Ureter (tissue), 1 donor: ENCODE data around the gene CSPG4. TPM values are rescaled to one million over a fixed set of nuclear protein-coding genes. Genes with fewer than 3 reads are reported as not detected.
"Not testable (repeated sequence)": the region's sequence is repeated elsewhere in the genome, so short reads cannot be mapped to it uniquely, and the experiment has no call there.

ENCODE experiments used
- DNase-seq: peaks from one replicate; pipeline ENCODE4 v3.0.0-alpha.2; 2020; ENCODE audit warnings: low spot score
- total RNA-seq: library from RNA; stranded (reverse); gene quantifications from one replicate; pipeline ENCODE4 v1.2.4, GENCODE V29; 2023
- donor health status: DM: yes; HTN: yes; CAD: no.

The CSPG4 gene
- total RNA-seq, 1 donor from 2014 or later = 31.0 TPM

DNA sequence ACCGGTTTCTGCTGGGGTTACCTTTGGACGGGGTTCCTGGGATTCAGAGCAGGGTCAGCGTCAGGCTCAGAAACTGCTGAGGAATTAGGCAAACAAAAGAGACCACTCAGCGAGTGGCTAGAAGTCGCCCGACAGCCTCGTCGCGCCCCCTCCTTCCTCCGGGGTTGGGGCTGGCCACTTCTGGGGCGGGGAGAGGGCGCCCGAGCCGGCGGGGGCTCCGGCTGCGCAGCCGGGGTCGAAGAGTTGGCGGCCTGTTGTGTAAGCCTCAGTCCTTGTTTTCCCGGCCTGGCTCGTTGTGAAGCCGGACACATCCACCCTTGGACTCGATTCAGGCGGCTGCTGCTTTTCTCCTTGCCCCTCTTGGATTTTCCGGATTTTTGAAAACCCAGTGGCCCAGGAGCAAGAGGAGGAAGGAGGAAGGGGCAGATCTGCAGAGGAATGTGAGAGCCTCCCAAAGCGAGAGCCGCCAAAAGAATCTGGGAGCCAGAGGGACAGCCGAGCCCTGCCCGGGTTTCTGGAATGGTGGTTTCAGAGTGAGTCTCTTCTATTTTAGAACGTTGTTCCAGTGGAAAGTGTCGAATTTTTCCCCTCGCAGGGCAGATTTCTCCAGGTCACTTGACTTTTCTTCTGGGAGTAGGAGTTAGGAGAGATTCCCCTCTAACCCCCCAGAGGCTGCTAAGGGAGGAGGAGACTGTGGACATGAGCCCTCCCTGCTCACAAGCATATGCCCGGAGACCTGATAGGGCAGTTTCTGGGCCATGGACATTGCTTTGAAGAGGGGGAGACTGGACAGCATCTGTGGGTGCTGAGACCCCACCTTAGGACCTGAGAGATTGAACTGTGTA is 64.3 kb downstream of the CSPG4 start:
- DNase-seq = peak; percentile 59

DNA sequence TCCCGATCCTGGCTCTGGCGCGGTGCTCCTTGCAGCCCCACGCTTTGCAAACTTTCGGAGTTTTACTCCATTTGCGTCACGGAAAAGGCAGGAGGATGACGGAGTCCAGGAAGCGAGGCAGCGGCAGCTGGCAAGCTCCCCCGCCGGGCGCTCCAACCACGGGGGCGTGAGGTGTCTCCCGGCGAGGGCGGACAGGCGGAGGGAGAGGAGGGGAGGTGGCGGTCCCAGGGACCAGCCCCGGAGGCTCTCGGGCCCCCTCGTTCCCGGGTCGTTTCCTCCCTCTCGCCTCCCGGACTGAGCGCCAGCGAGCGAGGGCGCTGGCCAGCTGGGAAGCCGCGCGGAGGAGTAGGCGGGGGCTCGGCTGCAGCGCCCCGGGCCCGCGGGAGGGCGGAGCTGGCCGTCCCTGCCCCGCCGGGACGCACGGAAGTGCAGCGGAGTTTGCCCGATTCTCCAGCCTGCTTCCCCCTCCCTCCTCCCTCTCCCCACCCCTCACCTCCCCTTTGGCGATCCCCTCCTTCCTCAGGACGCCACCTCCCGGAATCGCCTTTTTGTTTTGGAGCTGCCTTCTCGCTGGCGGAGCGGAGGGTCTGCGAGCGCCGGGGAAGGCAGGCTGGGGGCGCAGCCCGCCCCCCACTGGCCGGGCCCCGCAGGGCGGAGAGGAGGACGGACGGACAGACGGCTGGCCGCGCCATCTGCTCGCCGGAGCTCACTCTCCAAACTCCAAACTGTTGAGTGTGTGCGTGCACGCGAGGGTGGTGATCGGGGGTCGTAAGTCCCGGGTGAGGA is 65.1 kb downstream of the CSPG4 start, which contains the start of gene SNX33:
Gene SNX33 (plus strand): TSS at position 543 of the 786 bp plus-strand sequence. CDS start 1,191 bp downstream, outside the sequence.
- peak; percentile 86 for DNase-seq

DNA sequence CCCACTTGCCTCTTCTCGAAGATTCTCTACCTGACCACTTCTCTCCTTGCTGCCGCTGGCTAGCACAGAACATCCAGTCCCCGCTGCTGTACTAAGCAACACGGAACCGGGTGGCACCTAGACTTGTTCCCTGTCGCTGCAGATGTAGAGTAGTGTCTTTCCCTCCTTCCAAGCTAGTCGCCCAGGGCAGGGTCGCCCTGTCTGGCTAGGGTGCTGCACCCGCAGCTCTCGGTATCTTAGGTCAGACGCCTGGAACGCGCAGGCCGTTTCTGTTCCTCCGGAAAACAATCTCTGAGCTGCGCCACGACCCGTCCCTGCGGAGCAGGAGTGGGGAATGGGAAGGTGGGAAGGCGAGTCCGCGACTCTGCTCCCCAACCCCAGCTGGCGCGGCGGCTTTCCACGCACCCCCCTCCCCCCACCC is 65.7 kb downstream of the CSPG4 start:
- no peak for DNase-seq

DNA sequence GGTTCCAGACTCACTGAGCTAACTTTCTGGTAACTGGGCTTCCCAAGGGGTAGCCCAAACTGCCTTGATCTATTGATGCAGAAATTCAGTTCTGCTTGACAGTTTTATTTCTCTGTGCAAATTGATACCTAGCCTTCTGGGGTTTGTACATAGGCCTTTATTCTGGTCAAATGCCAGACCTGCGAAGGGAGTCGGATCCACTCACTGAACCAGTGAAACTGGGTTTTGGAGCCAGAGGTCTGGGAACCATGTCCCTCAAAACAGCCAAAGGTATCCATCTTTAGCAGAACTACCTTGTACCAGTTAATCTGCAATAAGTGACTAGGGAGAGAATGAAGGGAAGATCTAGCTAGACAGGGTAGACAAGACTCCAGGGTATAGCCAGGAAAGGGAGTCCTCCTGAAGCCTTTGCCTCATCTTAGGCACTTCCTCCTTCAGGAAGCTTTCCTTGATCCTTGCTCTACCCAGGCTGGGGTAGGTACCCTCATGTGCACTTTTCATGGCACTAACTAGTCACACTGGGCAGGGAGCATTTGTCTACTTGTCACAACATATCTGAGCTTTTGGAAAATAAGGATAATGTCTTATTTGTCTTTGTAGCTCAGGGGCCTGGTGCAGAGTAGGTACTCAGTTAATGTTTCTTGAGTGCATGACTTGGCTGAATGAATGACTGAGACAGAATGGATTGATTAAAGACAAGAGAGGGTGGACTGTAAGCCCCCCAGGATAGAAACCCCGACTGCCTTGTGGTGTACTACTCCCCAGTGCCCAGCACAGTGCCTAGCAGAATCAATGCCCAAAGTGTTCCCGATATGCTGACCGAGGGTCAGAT is 66.3 kb downstream of the CSPG4 start:
- no peak for DNase-seq

DNA sequence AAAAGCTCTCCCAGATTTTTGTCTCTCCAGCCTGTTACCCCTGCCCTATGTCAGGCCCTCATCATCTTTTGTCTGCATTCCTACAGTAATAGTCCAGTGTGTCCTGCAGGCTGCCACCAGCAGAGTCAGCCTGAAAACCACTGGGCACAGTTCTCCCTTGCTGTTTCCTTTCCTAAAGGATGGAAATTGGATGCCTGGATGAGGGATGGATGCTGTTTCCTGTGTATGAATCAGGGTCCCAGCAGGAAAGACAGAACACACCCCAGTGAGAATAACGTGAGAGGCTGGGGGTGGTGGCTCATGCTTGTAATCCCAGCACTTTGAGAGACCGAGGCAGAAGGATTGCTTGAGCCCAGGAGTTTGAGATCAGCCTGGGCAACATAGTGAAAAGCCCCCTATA is 68.3 kb downstream of the CSPG4 start:
- DNase-seq = no peak

DNA sequence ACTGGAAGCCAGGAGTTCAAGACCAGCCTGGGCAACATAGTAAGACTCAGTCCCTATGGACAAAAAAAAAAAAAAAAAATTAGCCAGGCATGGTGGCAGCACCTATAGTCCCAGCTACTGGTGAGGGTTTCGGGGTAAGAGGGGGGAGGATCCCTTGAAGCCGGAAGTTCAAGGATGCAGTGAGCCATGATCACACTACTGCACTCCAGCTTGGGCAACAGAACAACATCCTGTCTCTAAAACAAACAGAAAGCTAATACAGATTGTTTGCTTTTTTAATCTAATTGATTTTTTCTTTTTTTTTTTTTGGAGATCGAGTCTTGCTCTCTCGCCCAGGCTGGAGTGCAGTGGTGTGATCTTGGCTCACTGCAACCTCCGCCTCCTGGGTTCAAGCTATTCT is 71.0 kb downstream of the CSPG4 start:
- DNase-seq = no peak

DNA sequence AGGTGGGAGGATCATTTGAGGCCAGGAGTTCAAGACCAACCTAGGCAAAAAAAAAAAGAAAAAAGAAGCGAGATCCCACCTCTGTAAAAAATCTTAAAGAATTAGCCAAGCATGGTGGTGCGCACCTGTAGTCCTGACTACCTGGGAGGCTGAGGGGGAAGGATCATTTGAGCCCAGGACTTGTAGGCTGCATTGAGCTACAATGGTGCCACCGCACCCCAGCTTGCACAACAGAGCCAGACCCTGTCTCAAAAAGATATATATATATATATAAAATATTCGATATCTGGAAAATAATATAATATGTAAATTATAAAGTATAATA is 71.5 kb downstream of the CSPG4 start:
- no peak for DNase-seq

DNA sequence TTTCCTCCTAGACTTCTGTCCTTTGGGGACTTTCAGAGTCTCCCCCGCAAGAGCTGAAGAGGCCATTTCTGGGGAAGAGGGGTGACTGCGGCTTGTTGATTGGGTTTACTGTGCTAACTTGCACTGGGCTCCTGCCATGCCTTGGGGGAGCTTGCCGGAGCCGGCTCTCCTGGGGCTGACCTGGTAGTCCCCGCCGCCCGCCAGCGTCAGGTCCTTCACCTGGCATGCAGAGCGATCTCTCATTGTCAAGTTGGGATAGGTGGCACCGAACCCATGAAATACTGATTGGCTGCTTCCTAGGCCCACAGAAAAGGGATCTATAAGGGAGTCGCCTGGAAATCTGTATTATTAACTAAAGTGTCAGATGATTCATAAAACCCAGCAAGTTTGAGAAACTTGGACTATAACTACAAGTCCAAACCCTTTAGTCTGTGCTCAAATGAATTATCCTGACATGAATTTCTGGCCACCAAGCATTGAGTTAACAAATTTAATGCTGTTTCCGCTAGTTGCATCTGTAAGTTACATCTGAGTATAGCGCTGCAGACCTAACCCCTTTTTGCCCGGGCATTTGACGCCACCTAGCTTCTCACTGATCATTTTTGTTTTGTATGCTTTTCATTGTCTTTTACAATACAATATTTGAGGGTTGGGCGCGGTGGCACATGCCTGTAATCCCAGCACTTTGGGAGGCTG is 72.0 kb downstream of the CSPG4 start:
- no peak for DNase-seq

DNA sequence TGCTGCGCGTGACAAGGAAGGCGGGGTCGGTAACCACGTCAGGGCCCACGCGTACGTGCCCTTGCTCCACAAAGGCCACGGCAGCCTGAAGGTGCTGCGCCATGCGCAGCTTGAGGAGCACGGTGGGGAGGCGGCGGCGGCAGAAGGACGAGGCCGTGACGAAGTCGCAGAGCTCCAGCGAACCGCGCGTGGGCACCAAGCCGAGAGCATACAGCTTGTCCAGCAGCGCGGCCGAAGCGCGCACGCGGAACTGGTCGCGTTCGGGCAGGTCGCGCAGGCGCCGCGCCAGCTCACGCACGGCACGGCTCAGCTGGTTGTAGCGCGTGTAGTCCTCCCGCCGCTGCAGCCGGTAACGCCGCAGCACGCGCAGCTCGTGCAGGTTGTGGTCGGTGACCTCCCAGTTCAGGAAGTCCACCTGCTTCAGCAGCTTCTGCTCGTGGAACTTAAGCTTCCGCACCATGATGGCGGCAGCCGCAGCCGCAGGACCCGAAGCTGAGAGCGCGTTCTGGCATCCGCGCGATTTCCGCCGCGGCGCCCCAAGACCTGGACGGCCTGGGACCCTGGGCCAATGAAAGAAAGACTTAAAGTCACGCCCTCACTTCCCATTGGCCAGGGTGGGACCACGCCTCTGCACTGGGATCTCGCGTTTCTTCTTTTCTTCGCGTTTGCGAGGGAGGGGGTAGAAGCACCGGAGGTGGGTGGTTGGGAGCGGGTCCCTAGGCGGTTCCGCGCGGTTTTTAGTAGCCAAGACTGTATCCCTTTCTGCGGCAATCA is 72.8 kb downstream of the CSPG4 start, which contains the start of gene IMP3:
Gene IMP3 (minus strand): TSS at position 516 of the 774 bp plus-strand sequence. CDS start 56 bp downstream, at position 460.
- DNase-seq = peak; percentile 97

DNA sequence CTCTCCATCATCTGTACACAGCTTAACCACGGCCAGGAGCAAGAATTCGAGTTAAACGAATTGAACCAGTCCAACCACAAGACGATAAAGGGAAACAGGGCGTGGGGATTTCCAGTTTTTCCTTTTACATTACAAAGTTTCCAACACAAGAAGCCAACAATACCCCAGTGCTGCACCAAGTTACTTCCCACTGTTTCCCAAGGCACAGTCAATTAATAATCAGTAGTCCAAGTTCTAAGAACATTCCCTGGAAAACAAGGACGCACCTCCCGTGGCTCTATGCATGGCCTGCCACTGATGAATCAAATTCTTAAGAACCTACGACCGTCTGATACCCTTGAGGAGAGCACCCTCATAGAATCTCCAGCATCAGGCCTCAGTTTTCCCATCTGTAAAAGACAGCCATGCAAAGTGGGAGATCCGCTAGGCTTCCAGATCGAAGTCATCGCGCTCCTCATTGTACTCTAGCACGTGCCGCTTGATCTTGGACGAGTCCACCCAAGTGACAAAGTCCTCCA is 73.4 kb downstream of the CSPG4 start:
- DNase-seq = no peak

DNA sequence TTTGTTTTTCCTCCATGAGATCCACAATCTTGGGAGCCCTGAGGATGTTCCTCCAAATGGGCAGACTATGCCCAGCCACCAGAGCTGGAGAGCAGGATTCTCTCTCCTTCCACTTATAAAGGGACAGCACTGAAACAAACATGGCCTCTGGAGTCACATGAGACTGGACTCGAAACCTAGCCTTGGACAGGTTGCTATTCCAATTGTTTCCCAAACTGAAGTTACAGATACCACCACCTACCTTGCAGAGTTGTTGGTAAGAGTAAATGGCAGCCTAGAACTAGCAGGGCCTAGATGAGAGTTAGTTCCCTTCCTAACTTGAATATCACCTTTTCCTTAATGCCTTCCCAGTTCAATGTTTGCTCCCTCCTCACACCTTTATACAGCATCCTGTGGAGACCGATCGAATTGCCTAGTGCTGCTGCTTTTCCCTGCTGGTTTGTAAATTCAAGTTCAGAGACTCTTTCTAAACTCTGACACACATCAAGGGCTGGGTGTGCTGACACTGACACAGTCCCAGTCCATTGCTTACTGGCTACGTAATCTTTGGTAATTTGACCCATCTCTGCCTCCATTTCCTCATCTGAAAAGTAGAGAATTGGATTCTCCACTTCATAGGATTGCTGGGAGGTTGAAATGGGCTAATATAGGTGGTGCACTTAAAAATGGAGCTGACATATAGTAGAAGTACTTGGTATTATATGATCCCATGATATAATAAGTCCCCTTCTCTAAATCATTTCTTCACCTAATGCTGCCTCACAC is 75.2 kb downstream of the CSPG4 start:
- DNase-seq = no peak

DNA sequence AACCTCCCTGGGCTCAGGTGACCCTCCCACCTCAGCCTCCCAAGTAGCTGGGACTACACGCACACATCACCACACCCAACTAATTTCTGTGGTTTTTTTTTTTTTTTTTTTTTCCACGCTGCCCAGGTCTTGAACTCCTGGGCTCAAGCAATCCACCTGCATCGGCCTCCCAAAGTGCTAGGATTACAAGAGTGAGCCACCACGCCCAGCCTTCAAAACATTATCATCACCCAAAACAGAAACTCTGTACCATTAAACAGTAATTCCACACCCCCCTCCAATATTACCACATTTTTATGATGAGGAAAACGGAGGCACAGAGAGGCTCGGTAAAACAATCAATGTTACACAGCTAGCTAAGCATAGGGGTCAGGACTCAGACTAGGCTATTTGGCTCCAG is 76.6 kb downstream of the CSPG4 start:
- no peak for DNase-seq

DNA sequence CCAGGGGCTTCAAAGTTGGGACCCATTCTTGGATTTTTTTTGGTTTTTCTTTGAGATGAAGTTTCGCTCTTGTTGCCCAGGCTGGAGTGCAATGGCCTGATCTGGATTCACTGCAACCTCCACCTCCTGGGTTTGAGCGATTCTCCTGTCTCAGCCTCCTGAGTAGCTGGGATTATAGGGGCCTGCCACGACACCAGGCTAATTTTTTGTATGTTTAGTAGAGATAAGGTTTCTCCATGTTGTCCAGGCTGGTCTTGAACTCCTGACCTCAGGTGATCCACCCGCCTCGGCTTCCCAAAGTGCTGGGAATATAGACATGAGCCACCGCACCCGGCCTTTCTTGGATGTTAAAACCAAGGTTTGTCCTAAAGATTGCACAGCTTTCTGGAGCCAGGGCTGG is 78.7 kb downstream of the CSPG4 start:
- DNase-seq = not testable (repeated sequence)

DNA sequence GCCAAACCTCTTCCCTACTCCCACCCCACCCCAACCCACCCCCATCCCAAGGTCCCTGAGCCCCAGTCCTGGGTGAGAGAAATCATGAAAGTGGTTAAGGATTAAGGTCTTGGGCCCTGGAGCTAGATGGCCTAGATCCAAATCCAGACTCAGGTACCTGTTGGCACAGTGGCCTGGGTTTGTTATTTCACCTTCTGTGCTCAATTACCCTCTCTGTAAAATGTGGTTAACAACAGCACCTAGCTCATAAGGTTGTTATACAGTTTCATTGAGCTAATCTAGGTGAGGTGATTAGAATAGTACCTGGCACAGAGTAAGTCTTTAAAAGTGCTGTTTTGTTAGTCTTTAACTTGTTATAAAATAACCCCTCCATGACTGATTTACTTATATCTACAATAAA is 80.7 kb downstream of the CSPG4 start:
- DNase-seq = no peak

DNA sequence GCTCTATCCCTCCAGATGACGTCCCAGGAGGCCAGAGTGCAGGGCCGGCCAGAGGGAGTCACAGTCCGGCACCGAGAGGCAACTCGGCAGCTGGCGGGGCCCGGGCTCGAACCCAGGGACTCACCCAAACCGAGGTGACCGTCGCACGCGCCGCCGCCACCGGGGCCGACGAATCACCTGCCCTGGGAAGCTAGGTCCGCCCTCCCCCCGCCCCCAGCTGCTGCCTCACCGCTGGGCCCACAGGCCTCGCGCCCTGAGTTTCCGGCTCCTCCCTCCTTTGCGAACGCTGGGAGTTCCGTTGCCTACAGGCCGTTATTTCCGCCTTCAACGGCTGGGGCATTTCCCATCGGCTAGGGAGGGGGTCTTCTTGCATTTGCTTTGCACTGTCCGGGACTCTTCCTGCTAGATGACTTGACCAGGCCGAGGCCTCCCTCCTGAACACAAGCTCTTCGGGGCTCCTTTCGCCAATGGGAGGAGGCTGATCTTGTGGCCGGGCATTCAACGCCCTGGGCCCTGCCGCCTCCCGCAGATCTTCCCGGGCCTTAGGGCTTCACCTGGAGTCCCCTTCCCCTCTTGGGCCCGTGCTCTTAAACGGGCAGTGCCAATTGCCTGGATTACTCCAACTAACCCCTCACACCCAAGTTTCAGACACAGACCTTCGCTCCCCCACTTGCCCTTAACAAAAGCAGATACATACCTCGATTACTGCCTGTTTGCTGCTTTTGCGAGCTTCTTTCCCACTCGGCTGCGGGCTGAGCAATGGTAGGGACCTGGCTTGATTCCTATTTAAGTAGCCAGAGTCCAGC is 86.9 kb downstream of the CSPG4 start, which contains the start of gene SNUPN:
Gene SNUPN (minus strand): TSS at position 184 of the 806 bp plus-strand sequence. CDS start 4,674 bp downstream, outside the sequence.
- peak; percentile 95 for DNase-seq
